GM12878 (cell line): ENCODE results near the gene CFAP99. TPM values are rescaled to one million over a fixed set of nuclear protein-coding genes. Genes with fewer than 3 reads are reported as not detected.

Source experiments
- ATAC-seq: fragments of 200-7000 bp; cut with Tn5 transposase; 3 replicates; pipeline ENCODE4 v1.9.1; 2020; ENCODE audit warnings: mild to moderate bottlenecking, moderate library complexity
- BruUV-seq: library from RNA; stranded (reverse); fragments of 400-500 nt; replicated peaks from 2 replicates; lab custom pipeline; 2021; lab: Mats Ljungman, UMichigan
- CTCF ChIA-PET: fragments of 300-600 bp; sonication (Branson Sonifier 250); formaldehyde crosslinking; extraction: SDS; loops from one replicate; lab custom pipeline; 2021; ENCODE audit warnings: inconsistent platforms; lab: Yijun Ruan, JAX
- POLR2A ChIA-PET: fragments of 350-600 bp; formaldehyde crosslinking; extraction: SDS; loops from one replicate; lab custom pipeline; 2021; ENCODE audit warnings: inconsistent platforms; lab: Charles Lee
- RAD21 ChIA-PET: fragments of 300-600 bp; sonication (Branson Sonifier 250); formaldehyde crosslinking; loops from one replicate; lab custom pipeline; 2023; ENCODE audit warnings: antibody characterized with exemption; ENCODE audit not compliant: unreplicated experiment; lab: Charles Lee
- SMC1A ChIA-PET: fragments of 300-600 bp; sonication (Branson Sonifier 250); formaldehyde crosslinking; loops from one replicate; lab custom pipeline; 2023; ENCODE audit not compliant: unreplicated experiment, uncharacterized antibody; lab: Charles Lee
- DNase-seq: peaks from one replicate; pipeline ENCODE4 v3.0.0-alpha.2; 2011; ENCODE audit warnings: low read depth, low spot score
- FAIRE-seq: peaks from 3 replicates; lab custom pipeline; 2011; peaks lifted over from hg19 to GRCh38; lab: Jason Lieb, UNC
- H2AFZ ChIP-seq: 2 replicates; pipeline ENCODE4 v1.6.0; 2011; ENCODE audit warnings: low read depth, low read length, control low read depth; ENCODE audit not compliant: control insufficient read depth
- H3K27ac ChIP-seq: 2 replicates; pipeline ENCODE4 v1.5.1; 2011; ENCODE audit warnings: control low read depth; ENCODE audit not compliant: control insufficient read depth, insufficient read depth
- H3K27me3 ChIP-seq, 2 experiments: replicated peaks in 1 of 2; 2 replicates each; pipeline versions ENCODE4 v1.6.0 to v1.6.1; 2011; ENCODE audit warnings: low read length in 1 of 2; ENCODE audit not compliant: control insufficient read depth in 2 of 2, insufficient read depth in 2 of 2
- H3K36me3 ChIP-seq, 2 experiments: 2 replicates each; pipeline ENCODE4 v1.5.1; 2011; ENCODE audit warnings: low read length in 1 of 2; ENCODE audit not compliant: control insufficient read depth in 2 of 2, insufficient read depth in 2 of 2
- H3K4me1 ChIP-seq: 2 replicates; pipeline ENCODE4 v1.6.1; 2011; ENCODE audit warnings: mild to moderate bottlenecking, low read length, moderate library complexity, mixed read lengths; ENCODE audit not compliant: control insufficient read depth, insufficient read depth
- H3K4me2 ChIP-seq: 2 replicates; pipeline ENCODE4 v1.6.0; 2011; ENCODE audit warnings: control low read depth; ENCODE audit not compliant: control insufficient read depth, insufficient read depth
- H3K4me3 ChIP-seq: fragments of 200-600 bp; sonication (generic); 2 replicates; pipeline ENCODE4 v1.5.1; 2016
- H3K79me2 ChIP-seq: 2 replicates; pipeline ENCODE4 v1.6.0; 2011; ENCODE audit warnings: low read length; ENCODE audit not compliant: control insufficient read depth, insufficient read depth
- H3K9ac ChIP-seq: 2 replicates; pipeline ENCODE4 v1.8.0; 2011; ENCODE audit warnings: low read length, control low read depth, mixed read lengths; ENCODE audit not compliant: control insufficient read depth, insufficient read depth
- H3K9me3 ChIP-seq: replicated peaks from 3 replicates; pipeline ENCODE4 v1.5.1; 2011; ENCODE audit warnings: mild to moderate bottlenecking, low read length; ENCODE audit not compliant: control insufficient read depth, insufficient read depth
- H4K20me1 ChIP-seq: 2 replicates; pipeline ENCODE4 v1.6.0; 2011; ENCODE audit not compliant: control insufficient read depth, insufficient read depth
- ATF7 ChIP-seq: fragments of 450-650 bp; IDR thresholded peaks from 2 replicates; pipeline ENCODE4 v1.6.1; 2016; ENCODE audit warnings: low read depth, mild to moderate bottlenecking
- CHD2 ChIP-seq: IDR thresholded peaks from 2 replicates; pipeline ENCODE4 v1.6.1; 2011; ENCODE audit warnings: low read depth, low read length, improper control_type of control experiment, borderline replicate concordance
- ETV6 ChIP-seq, 2 experiments: fragments of 450-650 bp in 1 of 2; IDR thresholded peaks in 1 of 2; conservative IDR thresholded peaks in 1 of 2; 2 replicates each; pipeline ENCODE4 v1.6.1; 2014; ENCODE audit warnings: antibody characterized with exemption in 1 of 2, borderline replicate concordance in 1 of 2, low read depth in 1 of 2, mild to moderate bottlenecking in 1 of 2, moderate library complexity in 1 of 2
- IKZF2 ChIP-seq, 2 experiments: fragments of 450-650 bp; IDR thresholded peaks; 2 replicates each; pipeline ENCODE4 v1.6.1; 2017; ENCODE audit warnings: mild to moderate bottlenecking in 2 of 2, moderate library complexity in 2 of 2
- MEF2B ChIP-seq: fragments of 450-650 bp; IDR thresholded peaks from 2 replicates; pipeline ENCODE4 v1.6.1; 2018; ENCODE audit warnings: mild to moderate bottlenecking, moderate library complexity; ENCODE audit not compliant: partially characterized antibody, poor library complexity, severe bottlenecking
- MXI1 ChIP-seq: fragments of 150-350 bp; IDR thresholded peaks from 2 replicates; pipeline ENCODE4 v1.6.1; 2011; ENCODE audit warnings: low read depth, mild to moderate bottlenecking, inconsistent platforms, low read length, improper control_type of control experiment
- MYB ChIP-seq: fragments of 150-350 bp; IDR thresholded peaks from 2 replicates; pipeline ENCODE4 v1.6.1; 2014; ENCODE audit warnings: mild to moderate bottlenecking, low read depth, low read length, borderline replicate concordance
- NBN ChIP-seq: fragments of 450-650 bp; IDR thresholded peaks from 2 replicates; pipeline ENCODE4 v1.6.1; 2016
- PRDM15 ChIP-seq: fragments of 450-650 bp; formaldehyde crosslinking; IDR thresholded peaks from 2 replicates; pipeline ENCODE4 v1.4.0; 2020; ENCODE audit warnings: mild to moderate bottlenecking, moderate library complexity
- RAD21 ChIP-seq: IDR thresholded peaks from 2 replicates; pipeline ENCODE4 v1.6.1; 2011; ENCODE audit warnings: mild to moderate bottlenecking, low read depth, low read length, moderate library complexity; ENCODE audit not compliant: insufficient read depth
- RELA ChIP-seq: fragments of 450-650 bp; IDR thresholded peaks from 2 replicates; pipeline ENCODE4 v1.8.0; 2014; ENCODE audit warnings: borderline replicate concordance; ENCODE audit not compliant: partially characterized antibody
- WRNIP1 ChIP-seq: IDR thresholded peaks from 2 replicates; pipeline ENCODE4 v1.6.1; 2011; ENCODE audit warnings: low read depth, low read length, improper control_type of control experiment, borderline replicate concordance
- YY1 ChIP-seq: IDR thresholded peaks from 2 replicates; pipeline ENCODE4 v1.6.1; 2011; ENCODE audit warnings: low read depth, mild to moderate bottlenecking, low read length
- ZNF24 ChIP-seq: fragments of 450-650 bp; IDR thresholded peaks from 2 replicates; pipeline ENCODE4 v1.6.1; 2017; ENCODE audit warnings: antibody characterized with exemption, mild to moderate bottlenecking
- ZNF622 ChIP-seq: fragments of 450-650 bp; IDR thresholded peaks from 2 replicates; pipeline ENCODE4 v1.6.1; 2017; ENCODE audit warnings: mild to moderate bottlenecking, inconsistent platforms
- ZNF687 ChIP-seq: fragments of 450-650 bp; IDR thresholded peaks from 2 replicates; pipeline ENCODE4 v1.6.1; 2017; ENCODE audit warnings: mild to moderate bottlenecking, moderate library complexity
- WGBS: methylation state at CpG from one replicate; pipeline ENCODE4 v1.1.6; 2016; ENCODE audit warnings: low lambda C conversion rate; ENCODE audit not compliant: insufficient replicate concordance, insufficient coverage; ENCODE audit errors: missing lambda C conversion rate; 5-methylcytosine and 5-hydroxymethylcytosine counted together
- in situ Hi-C: fragments of 300-500 bp; cut with MboI; formaldehyde crosslinking; loops from 9 replicates; pipeline ENCODE4 v1.14.3; 2018; ENCODE audit warnings: mixed read lengths
- intact Hi-C: fragments of 100-400 bp; cut with micrococcal nuclease; formaldehyde crosslinking; loops from one replicate; pipeline ENCODE4 v1.14.2; 2022; ENCODE audit not compliant: unreplicated experiment
- polyA plus RNA-seq, 11 experiments: library from polyadenylated mRNA; depleted of rRNA in 4 of 11; unstranded in 6 of 11; stranded (reverse) in 5 of 11; fragments of >200 nt; fragmentation: Nextera tagmentation in 4 of 11; fragmentation: Illumina TruSeq in 1 of 11; extraction: Ambion mirVana in 4 of 11; extraction: Trizol in 1 of 11; gene quantifications; 1 replicate in 1 of 11; 2 replicates in 10 of 11; pipeline versions ENCODE4 v1.2.1 to v1.2.3, GENCODE V29; 2011 to 2016; ENCODE audit warnings: inconsistent platforms in 2 of 11, missing spikeins in 2 of 11, low read depth in 1 of 11
- total RNA-seq, 4 experiments: library from RNA; depleted of rRNA in 3 of 4; stranded (reverse); fragments of >200 nt in 3 of 4; fragmentation: Illumina TruSeq in 1 of 4; extraction: Trizol in 1 of 4; gene quantifications; 2 replicates each; pipeline versions ENCODE4 v1.2.1 to v1.2.3, GENCODE V29; 2013 to 2021

CFAP99 gene
- total and polyA plus RNA-seq, 10 of the 15 experiments (the other 5 are each of a cell fraction or from before 2014, with no cell fraction given), result not detected

DNA sequence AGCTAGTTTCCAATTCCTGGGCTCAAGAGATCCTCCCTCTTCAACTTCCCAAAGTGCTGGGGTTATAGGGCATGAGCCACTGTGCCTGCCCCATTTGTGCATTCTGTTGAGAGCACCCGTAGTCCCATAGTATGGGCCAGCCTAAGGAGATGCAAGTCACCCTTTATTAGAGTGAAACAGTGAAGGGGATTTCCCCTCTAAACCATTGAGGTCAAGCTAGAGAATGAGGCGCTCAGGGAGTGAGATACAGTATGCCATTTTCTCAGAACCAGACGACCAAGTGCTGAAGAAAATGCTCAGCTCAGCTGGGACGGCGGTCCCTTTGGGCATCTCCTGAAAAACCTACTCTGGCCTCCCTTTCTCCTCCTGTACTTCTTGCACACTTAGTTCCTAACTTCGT lies 68.9 kb downstream of the CFAP99 start:
- CTCF ChIA-PET, result interaction anchor here (0.9 to 1.5 kb wide), 5 partner anchors 10 to 48 kb away, joined by 3 to 4 read pairs (median 3); no protein-coding TSS in a partner anchor
- peak; percentile 21 to 49; a peak in 2 of 4 replicates for TF ChIP-seq IKZF2 (IDR thresholded peaks at IDR 0.05)
- peak; percentile 66 for TF ChIP-seq NBN
- TF ChIP-seq MYB, result no peak
- peak; percentile 61 for TF ChIP-seq RELA
- TF ChIP-seq MXI1, result 0 out of 2 replicates have a peak, but pooled peaks have one; percentile 25
- TF ChIP-seq YY1, result 0 out of 2 replicates have a peak, but pooled peaks have one; percentile 20
- peak; percentile 51; the same call in 1 of the 2 replicates for TF ChIP-seq ZNF687
- no peak for TF ChIP-seq CHD2
- TF ChIP-seq WRNIP1, result no peak
- peak in 1 of 2 experiments; percentile 52; a peak in 1 of 4 replicates for TF ChIP-seq ETV6 (conservative IDR thresholded peaks at IDR 0.05 in 1 of 2, IDR thresholded peaks at IDR 0.05 in 1 of 2; ENCODE audit: borderline replicate concordance in 1 of 2, low read depth in 1 of 2)
- no peak for TF ChIP-seq PRDM15
- TF ChIP-seq ZNF622, result no peak
- 0 out of 2 replicates have a peak, but pooled peaks have one; percentile 49 for TF ChIP-seq ZNF24
- peak; percentile 10; the same call in 1 of the 2 replicates for TF ChIP-seq RAD21
- TF ChIP-seq ATF7, result peak; percentile 43; the same call in 1 of the 2 replicates
- peak; percentile 51 for TF ChIP-seq MEF2B

More for the DNA sequence above, 68.9 kb downstream of the CFAP99 start:
- intact Hi-C loops (no loop called here), in situ Hi-C loops (no loop called here)
- POLR2A ChIA-PET, result interaction anchor here (0.5 to 9.1 kb wide), 4 partner anchors 9 to 416 kb away, joined by 4 to 80 read pairs (median 6); partner anchors contain the start of gene RNF4
- SMC1A ChIA-PET, result interaction anchor here (0.7 to 12.4 kb wide), 7 partner anchors 8 to 225 kb away, joined by 3 to 113 read pairs (median 4); partner anchors contain the start of gene RNF4
- H4K20me1 ChIP-seq, result peaks cover 38% of the 10 kb centered on the region
- peaks cover 90% of the 10 kb centered on the region for H3K79me2 ChIP-seq
- no peaks in the 10 kb centered on the region for H3K9me3 ChIP-seq
- H3K9ac ChIP-seq, result peak overlapping the region; percentile 2; the same call in 1 of the 2 replicates
- BruUV-seq, result no TSS peak
- ATAC-seq, result peak; percentile 81
- H3K36me3 ChIP-seq, result peaks cover 23 to 34% of the 10 kb centered on the region in 2 experiments
- no peaks in the 10 kb centered on the region for H3K27me3 ChIP-seq
- WGBS, result 5% methylated on average over 6 of the region's 6 CpGs
- no peak overlapping the region; the same call in 1 of the 2 replicates for H3K4me3 ChIP-seq
- DNase-seq, result no peak
- RAD21 ChIA-PET, result interaction anchor here (1.0 to 8.0 kb wide), 4 partner anchors 9 to 75 kb away, joined by 3 to 51 read pairs (median 8); partner anchors contain the start of genes FAM193A and RNF4
- H2AFZ ChIP-seq, result no peak overlapping the region
- peaks cover 57% of the 10 kb centered on the region for H3K4me1 ChIP-seq
- H3K27ac ChIP-seq, result peak overlapping the region; percentile 22; the same call in 1 of the 2 replicates
- peak overlapping the region; percentile 31 for H3K4me2 ChIP-seq
- FAIRE-seq, result no peak
